Measurements from ENCODE around the gene KCNIP4. TPM values are rescaled to one million over a fixed set of nuclear protein-coding genes. Genes with fewer than 3 reads are reported as not detected.

Gene KCNIP4
- total and polyA plus RNA-seq, 11 donors: 0.19 TPM; not detected in 10

GRCh38 chr4:21680326-21680898 lies 268.2 kb downstream of the KCNIP4 start:
- Histone ChIP-seq H3K9me3 (no peaks in the 10 kb centered on the region), H3K27ac (no peak overlapping the region), H3K4me1 (no peaks in the 10 kb centered on the region), H3K36me3 (no peaks in the 10 kb centered on the region), H3K27me3 (no peaks in the 10 kb centered on the region), H3K4me3 (no peak overlapping the region)
- 75 to 87% (median 79%) methylated on average over 2 of the region's 2 CpGs for WGBS, 4 donors
- TF ChIP-seq CTCF (IDR thresholded peaks at IDR 0.05) (no peak), POLR2A (IDR thresholded peaks at IDR 0.05) (no peak)
- intact Hi-C loops (cut with DNase I): no loop called here
- DNase-seq: no peak
- ATAC-seq: no peak

- TF ChIP-seq POLR2A (IDR thresholded peaks at IDR 0.05) (no peak), CTCF (IDR thresholded peaks at IDR 0.05) (no peak)
- ATAC-seq (no peak), DNase-seq (no peak)
- Histone ChIP-seq H3K27me3 (no peaks in the 10 kb centered on the region), H3K4me3 (no peak overlapping the region), H3K9me3 (no peaks in the 10 kb centered on the region), H3K36me3 (no peaks in the 10 kb centered on the region), H3K4me1 (no peaks in the 10 kb centered on the region), H3K27ac (no peak overlapping the region)
- 47 to 66% (median 64%) methylated on average over 3 of the region's 3 CpGs for WGBS, 4 donors
- intact Hi-C loops (cut with DNase I): no loop called here
Measured at GRCh38 chr4:21678711-21679110, 269.9 kb downstream of the KCNIP4 start.

- H3K9me3 ChIP-seq: no peaks in the 10 kb centered on the region
- no peak for ATAC-seq
- no peaks in the 10 kb centered on the region for H3K36me3 ChIP-seq
- TF ChIP-seq CTCF (IDR thresholded peaks at IDR 0.05) (no peak), POLR2A (IDR thresholded peaks at IDR 0.05) (no peak)
- H3K4me3 ChIP-seq: no peak overlapping the region
- H3K27ac ChIP-seq: no peak overlapping the region
- no peak for DNase-seq
- no peaks in the 10 kb centered on the region for H3K4me1 ChIP-seq
- no peaks in the 10 kb centered on the region for H3K27me3 ChIP-seq
- intact Hi-C loops (cut with DNase I): no loop called here
Measured at GRCh38 chr4:21677173-21677572, 271.4 kb downstream of the KCNIP4 start.

- peaks cover 0 to 7% (median 0%) of the 10 kb centered on the region in 12 donors for H3K9me3 ChIP-seq
- intact Hi-C loops (cut with DNase I): no loop called here
- WGBS, 4 donors: 16 to 22% (median 19%) methylated on average over 2 of the region's 2 CpGs
- ATAC-seq: no peak
- H3K27me3 ChIP-seq: no peaks in the 10 kb centered on the region
- no peak for TF ChIP-seq CTCF (IDR thresholded peaks at IDR 0.05)
- TF ChIP-seq POLR2A (IDR thresholded peaks at IDR 0.05): no peak
- no peaks in the 10 kb centered on the region for H3K36me3 ChIP-seq
- no peak overlapping the region for H3K4me3 ChIP-seq
- H3K27ac ChIP-seq: no peak overlapping the region
- no peaks in the 10 kb centered on the region for H3K4me1 ChIP-seq
- DNase-seq: no peak
Measured at GRCh38 chr4:21664355-21664754, 284.2 kb downstream of the KCNIP4 start.

Data from heart left ventricle (tissue), 16 donors.